ENCODE data around the gene CACNA2D3. TPM values are rescaled to one million over a fixed set of nuclear protein-coding genes. Genes with fewer than 3 reads are reported as not detected.
A peak's percentile ranks its signal among the peaks of the same experiment; 100 is the strongest.

CACNA2D3 gene
- polyA plus RNA-seq, 1 donor: 1.9 TPM

- no peak for DNase-seq (ENCODE audit: low read depth)
Observed at GRCh38 chr3:54745843-54746242, 623.5 kb downstream of the CACNA2D3 start.

- DNase-seq (ENCODE audit: low read depth): no peak
Observed at GRCh38 chr3:54746722-54747121, 624.4 kb downstream of the CACNA2D3 start.

- no peak for DNase-seq (ENCODE audit: low read depth)
Observed at GRCh38 chr3:54755756-54756155, 633.4 kb downstream of the CACNA2D3 start.

DNA sequence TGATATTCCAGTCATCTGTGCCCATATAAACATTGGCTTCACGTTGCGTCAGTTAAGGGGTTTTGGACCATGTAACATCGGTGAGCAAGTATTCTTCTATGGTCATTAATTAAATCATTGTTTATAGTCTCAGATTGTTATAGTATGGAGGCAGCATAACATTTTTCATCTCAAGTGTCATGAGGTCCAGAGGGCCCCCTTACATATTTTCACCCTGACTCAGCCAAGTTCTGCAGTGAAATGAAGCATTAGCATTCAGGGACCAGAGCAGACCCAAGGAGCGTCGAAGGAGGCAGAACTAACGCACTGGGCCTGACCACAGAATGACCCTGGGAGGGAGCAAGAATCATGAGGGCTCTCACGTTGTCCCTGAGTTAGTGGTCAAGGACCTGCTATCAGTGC lies 634.0 kb downstream of the CACNA2D3 start:
- DNase-seq (ENCODE audit: low read depth): no peak

DNA sequence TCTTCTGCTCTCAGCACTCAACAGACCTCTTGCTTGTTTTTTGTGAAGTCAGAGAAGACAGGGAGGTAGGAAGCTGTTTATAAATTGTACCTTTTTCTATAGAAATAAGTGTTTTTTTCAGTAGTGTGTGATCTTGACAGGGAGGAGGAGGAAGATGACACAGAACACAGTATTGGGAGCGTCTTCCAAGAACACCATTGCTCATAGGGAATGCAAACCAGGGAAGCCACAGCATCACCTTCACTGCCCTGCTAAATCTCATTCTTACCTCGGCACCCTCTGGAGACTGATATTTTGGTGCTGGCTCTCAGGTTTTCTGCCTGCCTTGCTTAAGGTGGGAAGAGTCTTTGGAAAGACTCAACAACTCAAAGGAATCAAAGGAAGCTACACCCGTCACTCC lies 636.1 kb downstream of the CACNA2D3 start:
- no peak for DNase-seq (ENCODE audit: low read depth)

GRCh38 chr3:54759166-54759565 lies 636.8 kb downstream of the CACNA2D3 start:
- peak; percentile 45 for DNase-seq (ENCODE audit: low read depth)

GRCh38 chr3:54760201-54760600 lies 637.8 kb downstream of the CACNA2D3 start:
- no peak for DNase-seq (ENCODE audit: low read depth)

GRCh38 chr3:54761637-54762036 lies 639.3 kb downstream of the CACNA2D3 start:
- no peak for DNase-seq (ENCODE audit: low read depth)

GRCh38 chr3:54764911-54765310 lies 642.6 kb downstream of the CACNA2D3 start:
- DNase-seq (ENCODE audit: low read depth): no peak

DNA sequence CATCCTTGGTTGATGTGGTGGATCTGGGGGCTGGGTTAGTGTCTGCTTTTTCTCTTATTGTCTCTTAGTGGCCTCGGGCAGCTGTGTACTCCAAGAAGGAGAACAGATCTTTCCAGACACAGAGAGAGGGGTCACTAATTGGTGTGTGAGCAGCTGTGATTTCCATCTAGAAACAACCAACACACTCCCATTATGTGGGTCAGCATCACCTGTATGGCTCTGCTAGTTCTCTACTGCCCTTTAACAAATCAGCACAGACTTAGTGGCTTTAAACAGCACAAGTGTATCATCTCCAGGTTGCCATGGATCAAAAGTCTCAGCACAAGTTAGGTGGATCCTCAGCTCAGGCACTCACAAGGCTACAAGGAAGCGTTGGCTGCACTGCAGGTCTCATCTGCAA lies 648.7 kb downstream of the CACNA2D3 start:
- no peak for DNase-seq (ENCODE audit: low read depth)

GRCh38 chr3:54772051-54772450 lies 649.7 kb downstream of the CACNA2D3 start:
- DNase-seq (ENCODE audit: low read depth): no peak

DNA sequence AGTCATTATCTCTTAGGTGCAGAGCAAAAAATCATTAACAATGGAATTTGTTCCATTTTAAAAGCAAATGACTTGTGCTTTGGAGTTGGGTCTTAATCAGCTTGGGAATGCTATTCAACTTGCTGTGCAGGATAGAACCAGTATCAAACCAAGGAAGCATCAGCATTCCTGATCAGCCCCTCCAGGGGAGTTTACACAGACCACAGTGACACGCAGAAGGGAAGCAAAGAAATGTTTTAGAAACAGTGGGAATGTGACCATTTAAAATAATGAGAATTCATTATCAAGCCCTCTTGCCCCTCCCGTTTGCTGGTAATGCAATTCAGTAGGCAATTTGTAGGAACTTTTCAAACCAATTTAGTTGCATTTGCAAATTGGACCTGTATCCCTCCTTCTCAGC lies 650.4 kb downstream of the CACNA2D3 start:
- DNase-seq (ENCODE audit: low read depth): no peak

- no peak for DNase-seq (ENCODE audit: low read depth)
Observed at GRCh38 chr3:54773271-54773670, 650.9 kb downstream of the CACNA2D3 start.

DNA sequence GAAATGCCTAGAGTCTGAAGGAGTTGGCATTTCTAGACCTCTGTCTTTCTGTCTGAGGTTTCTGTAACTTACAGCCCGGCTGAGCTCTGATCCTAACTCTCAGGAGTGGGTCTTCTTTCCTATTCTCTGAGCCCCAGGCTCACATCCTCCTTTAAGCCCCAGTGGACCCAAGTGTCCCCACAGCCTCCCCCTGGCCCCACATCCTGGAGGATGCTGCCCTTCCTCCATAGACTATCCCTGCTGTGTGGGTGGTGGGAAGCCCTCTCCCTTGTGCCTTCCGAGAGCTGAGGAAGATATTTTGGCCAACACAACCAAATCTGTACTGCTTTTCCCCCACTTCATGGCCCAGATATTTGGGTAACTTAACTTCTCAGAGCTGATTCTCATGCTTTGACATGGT lies 654.2 kb downstream of the CACNA2D3 start:
- DNase-seq (ENCODE audit: low read depth): no peak

DNA sequence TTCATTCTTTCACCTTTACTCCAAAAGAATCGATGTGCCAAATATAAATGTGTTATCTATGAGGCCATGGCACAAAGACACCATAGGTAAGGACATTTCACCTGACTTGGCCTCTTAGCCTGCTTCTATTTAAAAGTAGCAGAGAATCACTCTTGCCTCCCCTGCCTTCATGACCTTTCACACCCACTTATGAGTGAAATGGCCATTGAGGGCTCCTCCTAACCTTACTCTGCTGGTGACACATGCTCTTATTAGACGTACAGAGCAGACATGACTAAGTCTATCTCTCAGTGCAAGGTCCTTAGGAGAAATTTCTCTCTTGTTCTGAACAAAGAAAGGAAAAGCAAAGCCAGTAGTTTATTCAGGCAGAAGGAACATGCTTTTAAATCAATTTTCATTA lies 654.8 kb downstream of the CACNA2D3 start:
- DNase-seq (ENCODE audit: low read depth): no peak

- no peak for DNase-seq (ENCODE audit: low read depth)
Observed at GRCh38 chr3:54780336-54780735, 658.0 kb downstream of the CACNA2D3 start.

- no peak for DNase-seq (ENCODE audit: low read depth)
Observed at GRCh38 chr3:54781728-54782127, 659.4 kb downstream of the CACNA2D3 start.

DNA sequence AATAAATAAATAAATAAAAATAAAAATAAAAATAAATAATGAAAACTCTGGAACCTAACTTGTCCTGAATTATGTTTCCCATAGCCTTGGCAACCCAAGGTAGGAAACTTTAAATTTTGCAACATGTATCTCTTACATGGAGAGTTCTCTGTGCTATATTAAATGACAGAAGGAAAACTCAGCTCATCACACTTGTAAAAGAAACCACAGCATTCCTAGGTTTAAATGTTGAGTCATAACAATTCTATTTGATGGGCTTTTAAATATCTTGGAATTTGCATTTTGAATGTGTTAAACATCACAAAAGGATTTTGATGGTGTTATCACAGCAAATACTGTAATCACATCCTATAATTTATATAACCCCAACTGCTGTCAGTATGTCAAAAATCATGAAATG lies 661.3 kb downstream of the CACNA2D3 start:
- DNase-seq (ENCODE audit: low read depth): no peak

DNA sequence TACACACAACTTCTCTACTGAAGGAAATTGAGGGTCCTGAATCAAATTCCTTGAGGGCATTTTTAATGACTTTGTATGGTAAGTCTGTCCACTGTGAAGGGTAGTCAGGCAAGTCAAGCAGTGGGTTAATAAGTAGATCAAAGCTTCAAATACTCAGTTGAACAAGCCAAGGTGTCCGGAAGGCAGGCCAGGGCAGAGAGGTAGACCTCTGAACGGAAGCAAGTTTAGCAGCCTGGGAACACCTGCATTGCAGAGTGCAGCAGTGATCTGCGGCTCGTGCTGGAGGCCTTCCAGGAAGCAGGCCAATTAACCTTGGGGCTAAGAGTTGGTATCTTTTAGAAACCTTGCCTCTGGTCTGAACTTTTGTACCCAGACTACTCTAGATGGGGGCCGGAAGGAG lies 661.7 kb downstream of the CACNA2D3 start:
- no peak for DNase-seq (ENCODE audit: low read depth)

DNA sequence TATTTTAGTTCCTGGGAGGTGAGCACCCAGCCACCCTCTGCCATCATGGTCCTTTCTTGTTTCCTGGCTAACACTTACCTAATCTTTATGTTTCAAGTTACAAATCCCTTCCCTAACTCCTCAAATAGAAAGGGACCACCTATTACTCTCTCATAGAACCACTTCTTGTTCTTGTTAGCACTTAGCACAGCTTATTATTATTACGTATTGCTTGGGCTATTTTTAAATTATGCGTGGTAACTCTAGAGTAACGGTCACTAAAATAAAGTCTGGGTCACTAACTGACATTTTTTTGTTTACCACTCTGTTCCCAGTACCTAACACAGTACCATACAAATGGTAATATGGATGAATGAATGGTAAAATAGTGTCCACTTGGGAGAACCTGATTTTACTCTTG lies 663.6 kb downstream of the CACNA2D3 start:
- DNase-seq (ENCODE audit: low read depth): no peak

DNA sequence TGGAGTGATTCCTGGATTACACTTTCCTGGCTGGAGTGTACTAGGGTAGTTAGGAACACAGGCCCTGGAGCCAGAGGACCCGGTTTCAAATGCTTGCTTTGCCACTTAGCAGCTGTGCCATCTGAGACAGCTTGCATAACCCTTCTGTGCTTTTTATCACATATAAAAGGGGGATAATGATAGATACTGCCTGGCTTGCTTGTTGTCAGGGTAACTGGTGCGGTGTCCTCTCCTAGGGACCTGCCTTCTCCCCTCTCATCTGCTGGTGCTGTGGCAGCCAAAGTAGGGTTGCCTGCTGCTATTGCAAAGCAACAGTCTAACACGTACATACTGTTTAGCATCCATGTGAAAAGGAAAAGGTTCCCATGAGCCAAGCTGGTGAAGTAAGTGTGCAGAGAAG lies 667.7 kb downstream of the CACNA2D3 start:
- DNase-seq (ENCODE audit: low read depth): no peak

DNA sequence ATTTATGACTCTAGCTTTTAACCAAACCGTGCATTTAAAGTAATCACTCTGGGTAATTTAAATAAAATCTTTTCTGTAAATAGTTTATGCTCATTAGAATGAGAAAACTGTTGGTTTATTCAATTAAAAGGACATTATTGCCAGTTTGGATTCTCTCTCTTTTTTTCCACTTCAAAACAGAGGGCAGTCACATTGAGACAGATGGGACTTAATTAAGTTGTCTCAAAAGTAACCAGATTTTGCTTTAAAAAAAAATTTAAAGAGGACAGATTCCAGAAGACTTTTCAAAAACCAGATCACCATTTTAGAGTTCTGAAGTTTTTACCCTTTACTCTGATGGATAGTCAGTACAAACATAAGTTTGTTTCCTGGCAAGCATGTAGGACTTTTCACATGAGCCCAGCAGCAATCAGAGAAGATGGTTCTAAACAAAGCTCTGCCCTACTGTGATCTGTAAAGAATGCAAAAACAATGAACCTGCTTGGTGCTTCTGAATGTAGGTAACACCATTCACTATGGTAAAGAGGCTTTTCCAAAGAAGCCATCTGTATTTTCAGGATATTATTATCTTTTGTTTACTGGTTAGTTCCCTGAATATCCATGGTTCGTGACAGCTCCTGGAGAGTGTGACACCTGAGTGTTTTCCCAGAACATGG lies 669.3 kb downstream of the CACNA2D3 start:
- DNase-seq (ENCODE audit: low read depth): no peak

DNA sequence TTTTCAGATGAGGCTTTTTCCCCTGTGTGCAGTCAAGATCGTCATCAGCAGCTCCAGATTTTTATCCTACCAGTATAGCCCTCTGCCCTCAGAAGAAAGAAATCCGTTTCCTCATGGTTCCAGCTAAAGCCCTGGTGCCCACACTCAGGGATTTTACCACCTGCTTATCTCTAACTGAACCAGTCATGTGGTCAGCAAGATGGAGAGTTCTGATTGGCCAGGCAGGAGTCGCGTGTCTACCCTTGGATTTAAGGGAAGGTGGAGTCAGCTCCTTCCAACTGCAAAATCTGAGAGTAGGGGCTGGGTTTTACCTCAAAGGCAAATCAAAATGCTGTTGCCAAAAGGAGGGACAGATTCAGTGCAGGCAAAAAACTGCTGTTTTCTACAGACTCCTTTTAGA lies 670.2 kb downstream of the CACNA2D3 start:
- no peak for DNase-seq (ENCODE audit: low read depth)

DNA sequence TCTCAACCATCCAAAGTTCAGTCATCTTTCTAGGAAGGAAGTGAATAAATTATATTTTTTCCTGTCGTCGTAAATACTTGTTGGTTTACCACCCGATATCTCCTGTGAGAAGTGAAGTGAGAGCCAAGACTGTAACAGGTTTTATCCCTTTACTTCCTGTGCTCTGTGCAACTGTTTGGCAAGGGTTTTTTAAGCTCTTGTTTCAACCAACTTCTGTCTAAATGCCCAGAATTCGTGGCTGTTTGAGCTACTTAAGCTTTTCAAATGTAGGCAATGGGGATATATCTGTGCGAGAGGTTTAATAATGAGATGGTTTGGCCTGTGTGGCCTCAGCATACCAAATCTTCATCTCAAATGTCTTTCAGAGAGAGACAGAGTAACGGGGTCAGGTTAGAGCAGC lies 670.8 kb downstream of the CACNA2D3 start:
- no peak for DNase-seq (ENCODE audit: low read depth)

Data from forelimb muscle (tissue), 1 donor.